ENCODE results near the gene AFTPH. TPM values are rescaled to one million over a fixed set of nuclear protein-coding genes. Genes with fewer than 3 reads are reported as not detected.

AFTPH gene
- total RNA-seq, 1 donor from 2014 or later, result 18.1 TPM

DNA sequence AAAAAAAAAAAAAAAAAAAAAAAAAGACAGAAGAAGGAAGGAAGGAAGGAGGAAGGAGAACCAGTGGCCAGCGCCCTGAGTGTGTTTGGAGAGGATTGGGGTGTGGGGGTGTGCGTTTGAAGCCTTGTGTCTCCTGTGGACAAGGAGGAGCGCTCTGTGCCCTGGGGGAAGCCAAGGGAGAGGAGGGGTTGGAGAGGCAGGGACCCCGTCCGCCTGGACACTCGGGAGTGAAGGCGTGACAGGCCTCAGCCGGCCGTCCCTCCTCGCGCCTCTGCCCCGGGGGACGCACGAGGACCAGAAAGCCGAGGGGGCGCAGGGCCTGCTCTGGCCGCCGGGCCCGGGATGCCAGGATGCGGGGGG lies 84.7 kb downstream of the AFTPH start:
- no peak for DNase-seq (ENCODE audit: extremely low read depth, low read depth, low spot score)

DNA sequence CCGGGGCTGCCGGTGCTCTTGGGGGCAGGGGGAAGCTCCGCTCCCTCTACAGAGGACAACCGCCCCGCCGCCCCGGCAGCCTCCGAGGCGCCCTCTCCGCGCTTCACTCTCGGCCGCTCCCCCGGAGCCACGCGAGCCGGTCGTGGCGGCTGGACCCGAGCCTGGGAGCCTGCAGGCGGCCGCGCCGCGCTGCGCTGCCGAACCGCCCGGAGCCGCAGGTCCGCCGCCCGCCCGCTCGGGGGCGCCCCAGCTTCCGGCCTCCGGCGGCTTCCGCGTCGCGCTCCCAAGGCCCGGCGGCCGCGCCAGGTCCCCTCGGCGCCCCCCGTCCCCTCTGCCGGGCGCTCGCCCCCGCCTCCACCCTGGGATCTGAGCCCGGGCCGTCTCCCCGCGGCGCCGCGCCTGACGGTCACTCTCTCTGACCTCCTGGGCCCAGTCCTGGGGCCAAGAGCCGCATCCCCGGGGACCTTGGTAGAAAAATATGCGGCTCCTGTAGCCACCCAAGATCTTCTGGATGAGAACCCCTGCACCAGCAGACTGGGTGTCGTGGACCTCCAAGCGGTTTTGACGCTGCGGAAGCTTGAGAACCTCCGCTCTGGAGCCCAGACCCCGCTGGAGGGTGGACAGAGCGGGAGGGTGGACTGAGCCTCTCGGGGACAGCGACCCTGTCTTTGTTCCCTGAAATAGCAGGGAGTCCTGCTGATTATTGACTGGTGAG lies 85.3 kb downstream of the AFTPH start:
- no peak for DNase-seq (ENCODE audit: extremely low read depth, low read depth, low spot score)

DNA sequence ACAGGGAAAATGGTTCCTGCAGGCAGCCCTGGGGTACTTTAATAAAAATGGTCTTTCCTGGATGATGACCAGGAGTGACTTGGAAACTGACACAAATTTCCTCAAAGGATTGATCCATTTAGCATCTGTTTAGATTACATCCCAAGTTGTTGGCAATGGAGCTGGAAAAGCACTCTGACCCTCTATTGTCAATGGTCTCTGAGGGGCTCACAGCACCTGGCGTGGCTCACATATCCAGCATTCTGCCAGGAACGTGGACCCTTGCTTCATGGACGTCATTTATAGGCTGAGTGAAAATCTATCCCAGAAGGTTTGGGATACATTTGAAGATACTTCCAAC lies 85.8 kb downstream of the AFTPH start:
- no peak for DNase-seq (ENCODE audit: extremely low read depth, low read depth, low spot score)

DNA sequence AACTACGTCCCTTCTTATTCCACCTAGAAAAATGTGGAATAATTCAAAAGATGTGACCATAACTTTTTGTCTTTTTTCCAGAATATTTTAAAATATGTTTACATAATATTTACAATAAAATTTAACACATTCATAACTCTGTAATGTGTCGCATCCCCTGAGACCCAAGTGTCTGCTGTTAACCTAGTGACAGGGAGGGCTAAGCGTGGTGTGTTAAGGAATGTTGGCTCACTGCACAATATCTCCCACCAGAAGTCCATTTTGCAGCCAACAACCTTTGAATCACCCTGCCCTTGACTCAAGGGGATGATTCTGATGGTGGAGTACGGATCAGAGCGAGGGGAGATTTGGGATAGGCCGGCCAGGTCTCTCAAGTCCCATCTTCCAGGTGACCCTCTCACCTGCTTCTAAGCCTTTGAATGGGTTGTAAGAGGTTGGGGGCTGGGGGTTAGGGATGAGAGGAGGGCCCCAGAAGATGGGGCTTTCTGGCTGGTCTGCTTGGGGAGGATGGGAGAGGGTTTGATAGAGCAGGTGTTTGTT lies 86.3 kb downstream of the AFTPH start:
- DNase-seq (ENCODE audit: extremely low read depth, low read depth, low spot score), result no peak

DNA sequence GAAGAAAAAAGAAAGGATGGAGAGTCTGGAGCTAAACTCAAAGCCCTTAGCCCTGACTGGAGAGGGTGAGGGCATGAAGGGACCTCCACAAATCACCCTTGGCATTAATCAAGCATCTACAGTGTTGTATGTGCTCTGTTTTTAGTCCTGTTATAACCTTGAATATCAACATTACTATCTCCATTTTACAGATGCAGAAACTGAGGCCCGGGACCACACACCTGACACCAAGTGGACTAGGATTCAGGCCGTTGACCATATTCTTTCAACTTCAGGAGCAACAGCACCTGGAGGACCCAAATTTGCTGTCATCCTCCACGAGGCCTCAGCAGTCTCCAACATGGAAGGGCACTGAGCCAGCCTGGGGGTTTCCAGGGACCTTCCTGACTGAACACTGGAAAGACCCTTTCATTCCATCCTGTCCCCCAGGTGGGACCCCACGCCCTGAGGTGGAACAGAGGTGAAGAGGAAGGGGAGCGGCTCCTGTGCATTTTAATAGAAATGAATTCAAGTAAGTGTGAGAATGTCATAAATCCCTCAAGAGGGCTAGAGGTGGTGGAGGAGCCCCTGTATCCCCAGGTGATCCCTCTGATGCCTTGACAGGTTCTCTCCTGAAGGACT lies 88.6 kb downstream of the AFTPH start:
- no peak for DNase-seq (ENCODE audit: extremely low read depth, low read depth, low spot score)

DNA sequence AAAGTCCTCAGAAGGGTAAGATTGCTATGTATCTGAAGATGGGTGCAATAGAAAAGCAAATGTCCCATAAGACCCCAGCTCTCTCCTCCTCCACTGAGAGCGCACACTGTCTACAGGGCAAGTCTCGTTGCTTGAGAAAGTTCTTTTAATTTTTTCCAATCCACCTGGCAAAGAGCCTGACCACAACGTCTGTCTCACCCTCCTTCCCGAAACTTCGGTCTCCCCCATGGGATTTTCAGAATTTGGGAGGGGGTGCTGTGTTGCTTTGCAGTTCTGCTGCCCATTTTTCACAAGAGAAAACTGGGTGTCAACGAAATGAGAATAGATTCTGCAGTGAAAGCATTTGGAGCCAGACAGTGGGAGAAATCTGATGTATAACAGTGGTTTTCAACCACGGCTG lies 89.1 kb downstream of the AFTPH start:
- no peak for DNase-seq (ENCODE audit: extremely low read depth, low read depth, low spot score)

DNA sequence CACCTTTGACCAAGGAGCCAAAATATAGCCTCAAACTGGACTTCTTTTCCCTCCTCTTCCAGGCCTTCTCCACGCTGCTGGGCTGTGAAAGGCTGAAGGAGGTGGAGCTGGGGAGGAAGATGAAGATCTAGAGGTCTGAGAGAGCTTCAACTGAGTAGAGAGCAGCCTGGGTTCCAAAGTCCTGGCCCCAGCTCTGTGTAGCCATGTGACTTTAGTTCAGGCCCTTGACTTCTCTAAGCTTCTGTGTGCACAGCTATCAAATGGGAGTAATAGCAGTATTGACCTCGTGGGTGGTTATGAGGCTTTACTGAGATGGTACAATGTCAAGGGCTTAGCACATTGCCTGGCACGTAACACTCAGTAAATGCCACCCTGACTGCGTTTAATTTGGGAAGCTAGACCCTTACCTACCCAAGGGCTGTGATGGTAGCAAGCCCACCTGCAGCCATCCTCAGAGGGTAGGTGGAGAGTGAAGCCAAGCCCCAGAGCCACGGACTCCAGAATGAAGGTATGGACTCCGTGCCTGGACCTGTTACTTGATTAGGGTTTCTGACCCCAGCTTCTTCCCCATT lies 91.2 kb downstream of the AFTPH start:
- DNase-seq (ENCODE audit: extremely low read depth, low read depth, low spot score), result no peak

DNA sequence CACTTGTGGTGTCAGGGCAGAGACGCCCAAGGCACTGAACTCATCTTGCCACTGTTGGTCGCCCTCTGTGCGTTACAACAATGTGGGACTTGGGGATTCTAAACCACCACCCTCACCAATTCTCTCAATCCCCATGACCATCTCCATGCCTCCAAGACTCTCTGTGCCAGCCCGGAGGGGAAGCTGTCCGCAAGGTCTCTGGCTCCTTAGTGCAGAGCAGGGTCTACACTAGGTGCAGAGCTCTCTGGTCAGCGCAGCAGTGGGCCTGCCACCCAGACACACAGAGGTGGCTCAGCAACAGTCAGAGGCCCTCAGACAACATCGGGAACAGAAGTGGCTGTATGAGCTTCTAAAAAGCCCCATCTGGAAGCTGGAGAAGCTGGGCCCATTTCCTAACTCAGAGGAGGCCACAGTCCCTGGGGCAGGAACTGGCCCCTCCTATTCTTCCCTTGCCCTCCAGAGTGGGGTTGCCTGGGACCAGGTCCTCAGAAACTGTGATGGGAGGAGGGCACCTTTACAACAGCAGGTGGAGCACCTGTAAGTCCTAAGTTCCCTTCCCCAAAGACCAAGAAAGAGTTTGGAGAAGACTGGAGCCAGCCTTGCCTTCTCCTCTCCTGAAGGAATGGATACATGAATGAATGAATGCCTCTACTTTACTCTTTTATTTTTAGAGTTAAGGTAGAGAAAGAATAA lies 91.9 kb downstream of the AFTPH start:
- no peak for DNase-seq (ENCODE audit: extremely low read depth, low read depth, low spot score)

DNA sequence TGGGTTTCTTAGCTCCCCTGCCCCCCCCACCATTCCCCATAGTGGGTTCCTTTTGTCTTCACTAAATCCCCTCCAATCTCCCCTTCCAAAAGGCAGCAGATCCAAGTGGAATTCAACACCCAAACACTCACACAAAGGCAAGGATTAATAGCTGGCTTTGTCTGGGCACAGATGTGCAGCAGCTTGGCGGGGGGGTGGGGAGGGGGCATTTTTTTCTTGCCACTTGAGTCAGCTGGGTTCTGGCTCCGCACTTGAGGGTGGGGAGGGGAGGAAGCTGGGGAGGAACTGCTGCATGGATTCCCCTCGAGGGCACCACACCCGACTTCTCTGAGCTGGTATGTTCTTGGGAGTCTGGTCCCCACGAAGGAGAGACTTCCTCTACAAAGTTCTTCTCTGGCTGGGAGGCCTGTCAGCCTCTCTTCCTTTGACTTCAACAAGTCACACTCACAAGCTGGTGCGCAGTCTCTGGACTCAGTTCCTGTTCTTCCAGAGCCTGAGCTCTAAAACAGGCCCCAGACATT lies 93.6 kb downstream of the AFTPH start:
- DNase-seq (ENCODE audit: extremely low read depth, low read depth, low spot score), result no peak

DNA sequence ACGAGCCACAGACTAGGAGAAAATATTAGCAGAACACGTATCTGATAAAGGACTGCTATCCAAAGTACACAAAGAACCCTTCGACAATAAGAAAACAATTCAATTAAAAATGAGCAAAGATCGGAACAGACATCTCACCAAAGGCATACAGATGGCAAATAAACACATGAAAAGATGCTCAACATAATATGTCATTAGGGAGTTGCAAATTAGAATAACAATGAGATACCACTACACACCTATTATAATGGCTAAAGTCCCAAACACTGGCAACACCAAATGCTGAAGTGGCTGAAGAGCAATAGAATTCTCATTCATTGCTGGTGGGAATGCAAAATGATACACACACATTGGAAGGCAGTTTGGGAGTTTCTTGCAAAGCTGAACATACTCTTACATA lies 96.5 kb downstream of the AFTPH start:
- no peak for DNase-seq (ENCODE audit: extremely low read depth, low read depth, low spot score)

DNA sequence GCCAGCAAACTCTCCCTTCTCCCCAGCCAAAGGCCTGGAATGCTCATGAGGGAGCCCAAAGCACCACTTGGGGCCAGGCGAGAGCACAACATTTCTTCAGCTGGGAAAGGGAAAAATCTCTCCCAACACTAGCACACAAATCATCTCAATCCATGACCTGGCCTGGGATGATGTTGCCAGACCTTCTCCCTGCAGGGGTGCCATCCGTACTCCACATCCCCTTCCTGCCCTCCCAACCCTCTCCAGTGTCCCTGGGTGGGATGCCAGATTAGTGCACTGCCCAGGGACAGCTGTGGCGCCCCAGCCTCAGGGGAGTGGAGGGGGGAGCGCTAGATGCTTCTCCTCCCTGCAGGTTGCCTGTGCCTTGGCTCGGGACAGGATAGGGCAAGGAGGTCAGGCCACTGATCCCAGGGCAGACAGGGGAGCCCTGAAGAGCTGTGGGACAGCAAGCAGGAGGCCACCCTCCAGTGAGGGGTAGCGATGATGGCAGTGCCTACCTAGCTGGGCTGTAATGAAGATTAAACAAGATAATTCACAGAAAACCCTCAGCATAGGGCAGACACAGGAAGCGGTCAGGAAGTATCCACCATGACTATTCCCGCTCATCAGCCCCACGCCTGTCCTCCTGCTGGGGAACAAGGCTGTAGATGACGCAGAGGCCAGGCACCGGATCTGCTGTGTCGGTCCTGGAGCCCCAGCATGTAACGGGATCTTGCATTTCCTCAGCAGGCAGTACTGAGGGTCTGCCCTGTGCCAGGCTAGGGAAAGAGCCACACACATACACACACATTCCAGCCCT lies 98.5 kb downstream of the AFTPH start:
- no peak for DNase-seq (ENCODE audit: extremely low read depth, low read depth, low spot score)

DNA sequence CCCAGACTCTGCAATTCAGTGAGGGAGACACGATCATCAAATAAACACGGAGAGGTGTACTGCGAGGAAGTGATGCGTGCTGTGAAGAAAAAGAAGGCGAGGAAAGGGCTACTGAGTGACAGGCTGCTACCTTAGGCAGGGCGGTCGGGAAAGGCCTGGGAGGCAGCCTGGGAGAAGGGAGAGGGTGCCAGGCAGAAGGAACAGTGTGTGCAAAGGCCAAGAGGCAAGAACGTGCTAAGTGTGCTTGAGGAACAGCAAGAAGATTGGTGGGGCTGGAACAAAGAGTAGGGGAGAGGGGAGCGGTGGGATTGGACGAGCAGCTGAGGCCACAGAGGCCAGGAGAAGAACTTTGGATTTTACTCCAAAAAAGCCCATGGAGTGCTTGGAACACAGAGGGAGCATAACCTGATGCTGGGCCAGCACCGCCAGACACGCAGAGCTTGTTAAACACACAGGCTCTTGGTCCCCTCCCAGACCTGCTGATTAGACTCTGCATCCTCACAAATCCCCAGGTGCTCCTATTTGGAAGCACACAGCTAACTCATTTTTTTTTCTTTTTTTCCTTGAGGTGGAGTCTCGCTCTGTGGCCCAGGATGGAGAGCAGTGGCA lies 99.2 kb downstream of the AFTPH start:
- no peak for DNase-seq (ENCODE audit: extremely low read depth, low read depth, low spot score)

DNA sequence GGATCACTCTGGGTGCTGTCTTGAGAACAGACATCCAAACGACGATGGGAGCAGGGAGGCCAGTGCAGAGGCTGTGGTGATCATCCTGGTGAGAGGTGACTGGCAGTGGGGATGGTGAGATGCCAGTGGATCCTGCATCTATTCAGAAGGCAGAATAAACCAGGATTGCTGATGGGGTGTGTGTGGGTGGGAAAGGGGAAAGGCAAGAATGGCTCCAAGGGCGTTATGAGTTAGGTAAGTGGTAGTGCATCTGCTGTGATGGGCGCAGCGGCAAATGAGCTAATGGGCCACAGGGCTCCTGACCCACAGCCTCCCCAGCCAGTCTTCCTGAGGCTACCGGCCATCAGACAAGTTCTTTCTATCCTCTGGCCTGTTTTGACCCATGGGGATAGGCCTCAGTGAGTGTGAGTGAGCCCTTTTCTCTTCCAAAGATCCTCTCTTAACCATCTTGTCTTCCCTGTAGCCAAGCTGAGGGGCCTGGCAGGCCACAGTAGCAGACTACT lies 100.0 kb downstream of the AFTPH start:
- no peak for DNase-seq (ENCODE audit: extremely low read depth, low read depth, low spot score)

DNA sequence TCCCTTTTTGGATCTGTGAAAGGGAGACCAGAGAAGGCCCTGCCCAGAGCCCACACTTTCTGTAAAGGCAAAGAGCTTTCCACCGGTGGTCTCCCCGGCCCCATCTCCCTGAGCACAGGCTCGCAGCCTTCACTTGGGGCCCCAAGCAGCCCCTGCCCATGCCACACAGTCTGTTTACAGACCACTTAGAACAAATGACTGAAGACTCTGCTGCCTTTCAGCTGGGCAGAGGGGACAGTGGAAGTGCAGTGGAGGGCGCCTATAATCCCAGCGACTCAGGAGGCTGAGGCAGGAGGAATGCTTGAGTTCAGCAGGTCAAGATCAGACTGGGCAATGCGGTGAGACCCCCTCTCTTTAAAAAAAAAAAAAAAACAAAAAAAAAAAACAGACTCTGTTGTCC lies 100.7 kb downstream of the AFTPH start:
- DNase-seq (ENCODE audit: extremely low read depth, low read depth, low spot score), result no peak

DNA sequence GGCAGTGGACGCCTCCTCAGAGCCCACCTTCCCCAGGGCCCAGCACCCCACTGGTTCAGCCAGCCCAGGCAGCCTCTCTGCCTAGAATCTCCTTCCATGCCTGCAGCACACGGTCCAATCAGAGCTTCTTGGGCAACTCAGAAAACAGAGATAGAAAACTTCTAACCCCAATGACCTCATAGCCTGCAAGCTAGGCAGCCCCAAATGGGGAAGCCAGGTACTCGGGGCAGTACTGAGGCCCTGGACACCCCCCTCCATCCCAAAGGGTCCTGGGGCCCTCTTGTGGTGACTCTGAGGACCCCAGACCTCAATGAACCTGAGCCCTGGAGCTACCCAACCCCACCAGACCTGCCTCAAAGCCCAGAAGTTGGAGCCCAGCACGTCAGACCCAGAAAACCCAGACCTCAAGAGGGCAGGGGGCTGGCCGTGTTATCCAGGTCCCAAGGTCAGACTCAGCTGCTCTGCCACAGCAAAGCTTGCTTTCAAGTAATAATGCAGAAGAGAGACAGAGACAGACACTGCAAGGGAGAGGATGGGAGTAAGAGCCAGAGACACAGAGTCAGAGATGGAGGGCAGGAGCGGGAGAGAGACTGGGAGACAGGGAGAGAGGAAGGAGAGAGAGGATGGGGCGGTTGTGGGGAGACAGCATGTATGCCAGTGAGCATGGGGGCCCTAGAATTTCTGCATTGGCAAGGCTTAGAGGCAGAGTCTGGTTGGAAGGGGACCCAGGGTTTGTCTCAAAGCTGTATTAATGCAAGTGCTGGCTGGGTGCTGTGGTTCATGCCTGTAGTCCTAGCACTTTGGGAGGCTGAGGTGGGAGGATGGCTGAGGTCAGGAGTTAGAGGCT lies 101.4 kb downstream of the AFTPH start:
- no peak for DNase-seq (ENCODE audit: extremely low read depth, low read depth, low spot score)

DNA sequence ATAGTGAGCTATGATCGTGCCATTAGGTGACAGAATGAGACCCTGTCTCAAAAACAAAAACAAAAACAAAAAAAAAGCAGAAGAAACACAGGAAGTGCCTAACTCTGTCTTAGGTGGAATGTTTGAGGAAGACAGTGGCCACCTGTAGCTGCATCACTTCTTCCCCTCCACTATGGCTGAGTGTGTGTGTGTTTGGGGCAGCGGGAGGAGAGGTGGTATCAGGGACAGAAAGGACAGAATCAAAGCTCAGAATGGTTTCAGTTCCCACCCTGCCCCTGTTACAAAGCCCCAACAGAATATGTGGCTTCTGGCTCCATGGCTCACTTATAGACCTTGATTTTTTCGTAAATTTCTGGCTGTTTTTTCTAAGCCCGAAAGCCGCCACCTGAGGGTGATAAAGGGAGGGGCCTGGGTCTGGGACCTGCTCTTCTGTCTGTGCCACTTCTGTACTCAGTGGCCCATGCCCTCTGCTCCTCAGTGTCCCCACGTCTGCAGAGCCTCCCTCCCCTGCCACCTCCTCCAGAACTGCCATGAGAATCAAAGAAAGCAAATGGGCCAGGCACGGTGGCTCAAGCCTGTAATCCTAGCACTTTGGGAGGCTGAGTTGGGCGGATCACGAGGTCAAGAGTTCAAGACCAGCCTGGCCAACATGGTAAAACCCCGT lies 102.2 kb downstream of the AFTPH start:
- no peak for DNase-seq (ENCODE audit: extremely low read depth, low read depth, low spot score)

DNA sequence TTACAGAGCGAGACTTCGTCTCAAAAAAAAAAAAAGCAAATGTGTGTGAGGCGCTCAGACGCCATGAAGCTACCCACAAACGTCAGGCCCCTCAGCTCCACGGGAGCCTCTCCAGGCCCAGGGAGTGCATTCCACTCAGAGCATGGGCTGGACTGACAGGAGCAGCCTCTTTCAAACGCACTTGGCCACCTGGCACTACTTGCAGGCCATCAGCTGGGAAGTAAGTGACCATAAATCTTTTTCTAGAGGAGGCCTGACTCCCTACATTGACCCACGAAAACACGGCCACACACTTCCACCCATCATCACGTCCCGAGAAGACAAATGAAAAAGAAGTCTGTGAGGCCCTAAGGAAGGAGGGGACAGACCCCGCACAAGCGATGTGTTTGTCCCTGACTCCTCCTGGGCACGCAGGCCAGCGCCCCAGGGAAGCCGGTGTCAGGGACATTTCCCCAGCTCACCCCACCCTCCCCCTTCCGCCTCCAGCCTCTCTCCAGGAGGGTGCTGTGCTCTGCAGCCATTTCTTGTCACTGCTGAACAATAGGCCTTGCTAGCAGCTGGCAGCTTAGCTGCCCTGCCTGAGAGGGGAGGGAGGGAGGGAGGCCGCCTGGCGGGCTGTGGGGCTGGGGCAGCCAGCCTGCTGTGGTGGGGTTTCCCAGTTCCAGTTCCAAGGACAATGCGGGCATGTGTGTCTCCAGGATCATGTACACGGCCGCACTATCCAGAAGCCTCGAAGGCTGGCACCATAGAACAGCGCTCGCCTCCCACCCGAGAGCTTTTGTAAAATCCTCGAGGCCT lies 103.0 kb downstream of the AFTPH start:
- DNase-seq (ENCODE audit: extremely low read depth, low read depth, low spot score), result no peak

All from glomerular endothelial cell (primary cell).